ENCODE data around the gene OSBPL8.
"Not testable (repeated sequence)": the region's sequence is repeated elsewhere in the genome, so short reads cannot be mapped to it uniquely, and the experiment has no call there.

The OSBPL8 gene

DNA sequence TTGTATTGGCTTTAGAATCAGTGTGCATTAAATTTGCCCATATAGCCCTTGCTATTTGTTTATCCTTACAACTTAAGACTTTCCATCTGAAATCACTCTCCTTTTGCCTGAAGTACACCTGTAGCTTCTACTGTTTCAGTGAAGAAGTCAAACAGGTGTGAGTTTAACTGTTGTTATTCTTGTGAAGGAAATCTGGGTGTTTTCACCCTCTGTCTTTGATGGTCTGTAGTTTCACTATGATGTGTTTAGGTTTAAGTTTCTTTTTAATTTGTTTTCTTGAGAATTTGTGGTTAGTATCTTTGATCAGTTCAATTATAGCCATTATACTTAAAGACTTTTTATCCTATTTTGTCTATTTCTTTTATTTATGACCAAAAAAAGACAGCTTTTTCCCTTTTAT lies 142.5 kb downstream of the OSBPL8 start:
- DNase-seq: no peak

GRCh38 chr12:76413121-76413520 lies 146.4 kb downstream of the OSBPL8 start:
- no peak for DNase-seq

GRCh38 chr12:76410781-76411180 lies 148.8 kb downstream of the OSBPL8 start:
- DNase-seq: peak; percentile 84

GRCh38 chr12:76410371-76410770 lies 149.2 kb downstream of the OSBPL8 start:
- DNase-seq: no peak

DNA sequence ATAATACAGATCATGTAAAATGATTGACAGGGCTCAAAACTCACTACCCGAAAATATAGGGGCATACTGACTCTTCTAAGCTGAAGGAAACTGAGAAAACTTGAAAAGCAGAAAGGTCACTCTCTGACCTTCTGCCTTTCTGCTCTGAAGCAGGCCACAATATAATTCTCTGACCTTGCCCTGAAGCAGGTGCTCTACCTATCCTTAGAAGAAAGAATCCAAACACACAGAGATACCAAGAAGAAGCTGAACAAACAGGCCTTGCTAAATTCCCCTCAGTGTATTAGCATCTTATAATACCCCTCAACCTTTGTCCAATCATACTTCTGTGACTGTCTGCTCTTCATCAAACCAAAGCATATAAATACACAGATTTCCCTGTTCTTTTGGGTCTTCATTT lies 150.5 kb downstream of the OSBPL8 start:
- DNase-seq: no peak

DNA sequence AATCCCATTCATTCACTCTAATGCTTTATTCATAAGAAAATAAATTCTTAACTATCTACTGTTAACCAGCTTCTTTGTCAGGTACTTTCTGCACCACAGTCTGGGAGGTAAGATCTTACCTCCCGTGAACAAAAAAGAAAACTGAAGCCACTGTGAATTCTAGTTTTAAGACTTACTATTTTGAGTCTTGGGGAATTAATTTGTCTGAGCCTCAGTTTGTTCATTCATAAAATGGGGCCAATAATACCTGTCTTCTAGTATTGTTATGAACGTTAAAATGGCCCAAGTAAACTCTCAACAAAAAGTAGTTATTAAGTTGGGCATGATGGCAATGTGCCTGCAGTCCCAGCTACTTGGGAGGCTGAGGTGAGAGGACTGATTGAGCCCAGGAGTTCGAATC lies 151.9 kb downstream of the OSBPL8 start:
- DNase-seq: no peak

DNA sequence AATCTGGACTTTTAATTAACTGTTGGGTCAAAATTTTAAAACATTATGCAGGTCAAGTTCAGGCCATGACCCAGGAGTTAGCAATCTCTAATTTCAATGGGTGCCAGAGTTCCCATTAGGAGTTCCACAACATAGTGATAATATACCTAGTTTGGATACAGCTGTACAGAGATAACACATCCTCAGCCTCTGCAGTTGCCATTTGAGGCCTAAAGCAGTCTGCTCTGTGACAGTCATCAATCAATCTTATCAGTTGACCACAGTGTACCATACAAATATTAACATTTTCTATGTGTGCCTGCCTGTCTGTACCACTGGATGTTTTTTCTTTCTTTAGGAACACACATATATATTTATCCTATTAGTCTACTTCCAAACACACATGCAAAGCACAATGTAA lies 157.3 kb downstream of the OSBPL8 start:
- DNase-seq: no peak

DNA sequence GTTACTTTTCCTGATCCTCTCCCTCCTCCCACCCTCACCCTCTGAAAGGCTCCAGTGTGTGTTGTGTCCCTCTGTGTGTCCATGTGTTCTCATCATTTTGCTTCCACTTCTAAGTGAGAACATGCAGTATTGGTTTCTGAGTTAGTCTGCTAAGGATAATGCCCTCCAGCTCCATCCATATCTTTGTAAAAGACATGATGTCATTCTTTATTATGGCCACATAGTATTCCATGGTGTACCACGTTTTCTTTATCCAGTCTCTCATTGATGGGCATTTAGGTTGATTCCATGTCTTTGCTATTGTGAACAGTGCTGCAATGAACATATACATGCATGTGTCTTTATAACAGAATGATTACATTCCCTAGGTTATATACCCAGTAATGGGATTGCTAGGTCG lies 159.4 kb downstream of the OSBPL8 start:
- DNase-seq: no peak

GRCh38 chr12:76399040-76399439 lies 160.5 kb downstream of the OSBPL8 start:
- no peak for DNase-seq

DNA sequence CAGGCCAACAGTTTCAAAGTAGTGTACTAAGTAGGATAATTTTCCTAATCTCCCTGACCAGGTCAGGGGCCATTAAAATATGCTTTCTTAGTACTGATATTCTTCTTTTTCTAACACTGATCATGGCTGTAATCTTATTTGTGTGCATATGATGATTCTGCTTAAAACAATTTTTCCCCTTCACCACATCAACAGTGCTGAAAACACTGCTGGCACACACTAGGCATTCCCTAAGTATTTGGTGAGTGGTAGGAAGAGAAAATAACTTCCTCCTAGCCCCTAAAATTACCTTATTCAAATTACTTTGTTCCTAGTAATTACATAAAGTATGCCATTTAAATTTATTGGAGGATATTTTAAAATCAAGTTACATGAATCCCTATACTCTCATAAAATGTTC lies 161.5 kb downstream of the OSBPL8 start:
- no peak for DNase-seq

GRCh38 chr12:76391461-76391860 lies 168.1 kb downstream of the OSBPL8 start:
- no peak for DNase-seq

DNA sequence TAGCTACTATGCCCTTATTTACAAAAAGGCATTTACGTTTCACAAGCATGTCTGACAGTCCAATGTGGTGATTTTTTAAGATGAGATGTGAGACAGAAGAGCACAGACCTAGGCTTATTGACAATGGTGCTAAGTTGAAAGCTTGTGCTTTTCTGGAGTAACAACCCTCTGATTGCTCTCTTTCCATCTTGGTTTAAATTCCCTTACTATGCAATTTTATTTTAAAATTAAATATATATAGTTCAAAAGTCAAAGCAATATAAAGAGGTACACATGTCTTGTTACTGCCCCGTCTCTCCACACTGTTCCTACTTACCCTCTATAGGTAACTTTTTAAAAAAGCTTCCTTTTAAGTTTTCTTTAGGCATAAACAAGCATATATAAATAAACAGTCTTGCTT lies 172.0 kb downstream of the OSBPL8 start:
- DNase-seq: no peak

GRCh38 chr12:76384560-76384959 lies 175.0 kb downstream of the OSBPL8 start:
- DNase-seq: no peak

GRCh38 chr12:76383988-76384387 lies 175.6 kb downstream of the OSBPL8 start:
- no peak for DNase-seq

- DNase-seq: no peak
These were observed 180.3 kb downstream of the OSBPL8 start for GRCh38 chr12:76379261-76379660.

DNA sequence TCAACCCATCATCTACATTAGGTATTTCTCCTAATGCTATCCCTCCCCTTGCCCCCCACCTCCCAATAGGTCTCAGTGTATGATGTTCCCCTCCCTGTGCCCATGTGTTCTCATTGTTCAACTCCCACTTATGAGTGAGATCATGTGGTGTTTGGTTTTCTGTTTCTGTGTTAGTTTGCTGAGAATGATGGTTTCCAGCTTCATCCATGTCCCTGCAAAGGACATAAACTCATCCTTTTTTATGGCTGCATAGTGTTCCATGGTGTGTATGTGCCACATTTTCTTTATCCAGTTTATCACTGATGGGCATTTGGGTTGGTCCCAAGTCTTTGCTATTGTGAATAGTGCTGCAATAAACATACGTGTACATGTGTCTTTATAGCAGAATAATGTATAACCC lies 182.7 kb downstream of the OSBPL8 start:
- not testable (repeated sequence) for DNase-seq

DNA sequence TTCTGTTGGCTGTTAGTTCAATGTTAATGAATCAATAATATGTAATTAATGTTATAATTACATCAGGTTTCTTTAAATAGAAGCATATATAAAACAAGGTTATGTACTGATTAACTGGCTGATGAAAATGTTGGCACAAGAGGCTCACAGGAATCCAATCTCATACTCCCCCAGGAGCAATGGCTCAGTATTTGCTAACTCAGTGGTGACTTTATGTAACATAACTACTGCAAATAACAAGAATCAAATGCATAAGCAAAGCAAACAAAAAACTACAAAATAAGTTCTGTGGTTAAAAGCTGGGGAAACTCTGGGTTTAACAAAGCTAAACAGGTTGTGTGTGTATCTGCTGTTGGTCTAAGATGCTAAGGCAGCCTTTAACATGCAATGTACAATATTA lies 183.6 kb downstream of the OSBPL8 start:
- peak; percentile 1 for DNase-seq

DNA sequence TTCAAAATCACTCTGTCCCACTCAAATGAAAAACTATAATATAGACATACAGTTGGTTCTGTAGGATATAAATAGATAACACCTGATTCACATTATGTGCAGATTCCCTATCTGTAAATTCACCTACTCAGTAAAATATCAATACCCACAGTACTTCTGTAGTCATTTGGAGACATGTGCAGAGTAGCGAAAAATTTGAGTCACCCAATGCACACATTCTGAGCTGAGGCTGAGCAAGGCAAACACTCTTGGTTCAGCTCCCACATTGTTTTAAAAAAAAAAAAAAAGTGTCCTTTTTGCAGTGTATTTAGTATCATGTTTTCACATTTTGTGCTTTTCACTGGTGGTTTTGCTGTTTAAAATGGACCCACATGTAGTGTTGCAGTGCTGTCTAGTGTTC lies 184.1 kb downstream of the OSBPL8 start:
- no peak for DNase-seq

DNA sequence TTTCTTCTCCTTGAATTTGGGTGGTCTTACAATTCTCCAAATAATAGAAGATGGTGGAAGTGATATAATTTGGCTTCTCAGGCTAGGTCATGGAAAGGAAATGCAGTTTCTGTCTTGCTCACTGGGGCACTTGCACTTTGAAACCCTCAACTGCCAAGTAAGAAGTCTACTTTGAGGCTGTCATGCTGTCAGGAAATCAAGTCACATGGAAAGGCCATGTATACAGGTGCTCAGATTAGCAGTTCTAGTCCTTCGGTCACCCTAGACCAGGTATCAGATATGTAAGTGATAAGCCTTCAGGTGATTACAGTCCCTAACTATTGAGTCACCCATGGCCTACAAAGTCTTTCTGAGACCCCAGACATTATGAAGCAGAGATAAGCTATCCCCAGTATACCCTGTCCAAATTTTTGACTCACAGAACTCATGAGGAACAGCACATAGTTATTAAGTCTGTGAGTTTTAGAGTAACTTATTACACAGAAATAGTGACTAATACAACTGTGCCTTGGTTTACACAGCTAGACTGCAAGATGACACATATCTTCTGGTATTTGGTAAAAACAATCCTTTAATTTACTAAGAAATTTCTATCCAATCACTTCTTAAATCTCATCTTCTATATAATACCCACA lies 185.1 kb downstream of the OSBPL8 start:
- peak; percentile 26 for DNase-seq

GRCh38 chr12:76368230-76368629 lies 191.3 kb downstream of the OSBPL8 start:
- no peak for DNase-seq

GRCh38 chr12:76366163-76366562 lies 193.4 kb downstream of the OSBPL8 start:
- DNase-seq: no peak

GRCh38 chr12:76364131-76364530 lies 195.4 kb downstream of the OSBPL8 start:
- not testable (repeated sequence) for DNase-seq

GRCh38 chr12:76360316-76360715 lies 199.3 kb downstream of the OSBPL8 start:
- no peak for DNase-seq

DNA sequence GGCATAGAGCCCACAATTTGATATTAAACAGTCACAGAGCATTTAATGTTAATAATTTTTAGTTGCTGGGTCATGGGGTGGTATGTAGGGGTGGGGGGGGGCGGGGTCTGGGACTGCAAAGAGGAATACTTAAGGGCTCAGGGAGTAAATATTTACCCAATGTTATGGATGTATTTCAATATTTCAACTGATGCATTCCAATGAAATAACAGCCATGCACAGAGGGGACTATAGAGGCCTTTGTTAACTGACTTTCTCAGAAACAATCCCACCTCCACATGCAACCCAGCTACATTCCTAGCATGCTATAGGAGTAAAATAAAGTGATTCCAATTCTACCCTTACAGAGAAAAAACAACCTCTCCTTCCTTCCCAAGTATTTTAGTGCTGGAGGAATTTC lies 203.5 kb downstream of the OSBPL8 start:
- no peak for DNase-seq

- peak; percentile 92 for DNase-seq
These were observed 211.3 kb downstream of the OSBPL8 start, which contains the start of gene BBS10 for GRCh38 chr12:76348079-76348901. Gene BBS10 (minus strand): TSS chr12:76348415. CDS start chr12:76348358, 57 bp downstream.
